Karpas-422 (cell line): Measurements from ENCODE around the gene CNIH3. TPM values are rescaled to one million over a fixed set of nuclear protein-coding genes. Genes with fewer than 3 reads are reported as not detected.

Source experiments
- DNase-seq: peaks from one replicate; pipeline ENCODE4 v3.0.0-alpha.2; 2015
- H2AFZ ChIP-seq: fragments of 200-600 bp; sonication (generic); 2 replicates; pipeline ENCODE4 v1.6.1; 2014; ENCODE audit warnings: antibody characterized with exemption, low read length, mixed read lengths
- H3K27ac ChIP-seq: fragments of 200-600 bp; sonication (generic); 2 replicates; pipeline ENCODE4 v1.5.1; 2014; ENCODE audit warnings: mild to moderate bottlenecking, low read length, moderate library complexity
- H3K27me3 ChIP-seq: fragments of 200-600 bp; sonication (generic); 2 replicates; pipeline ENCODE4 v1.6.1; 2014; ENCODE audit warnings: low read length, mixed read lengths
- H3K36me3 ChIP-seq: fragments of 200-600 bp; sonication (generic); 2 replicates; pipeline ENCODE4 v1.6.1; 2014; ENCODE audit warnings: low read length, mixed read lengths; ENCODE audit not compliant: insufficient read depth
- H3K4me1 ChIP-seq: fragments of 200-600 bp; sonication (generic); 2 replicates; pipeline ENCODE4 v1.6.1; 2014; ENCODE audit warnings: mild to moderate bottlenecking, low read length, mixed read lengths
- H3K4me2 ChIP-seq: fragments of 200-600 bp; sonication (generic); 2 replicates; pipeline ENCODE4 v1.6.1; 2014; ENCODE audit warnings: low read length, low read depth, mild to moderate bottlenecking; ENCODE audit not compliant: poor library complexity, severe bottlenecking
- H3K4me3 ChIP-seq: fragments of 200-600 bp; sonication (generic); 2 replicates; pipeline ENCODE4 v1.5.1; 2014; ENCODE audit warnings: mild to moderate bottlenecking, antibody characterized with exemption, low read length, mixed read lengths
- H3K79me2 ChIP-seq: fragments of 200-600 bp; sonication (generic); 2 replicates; pipeline ENCODE4 v1.6.1; 2014; ENCODE audit warnings: mild to moderate bottlenecking, low read length, mixed read lengths
- H3K9ac ChIP-seq: fragments of 200-600 bp; sonication (generic); 2 replicates; pipeline ENCODE4 v1.6.0; 2014; ENCODE audit warnings: low read length
- H3K9me2 ChIP-seq: fragments of 200-600 bp; sonication (generic), shearing (Covaris generic); replicated peaks from 2 replicates; pipeline ENCODE4 v1.6.0; 2014; ENCODE audit warnings: mild to moderate bottlenecking, low read length, moderate library complexity; ENCODE audit not compliant: insufficient read depth
- H3K9me3 ChIP-seq: fragments of 300-700, 200-600 bp; sonication (generic); 2 replicates; pipeline ENCODE4 v1.6.1; 2014; ENCODE audit warnings: low read length, mixed read lengths
- H4K20me1 ChIP-seq: fragments of 200-600 bp; sonication (generic); 2 replicates; pipeline ENCODE4 v1.6.1; 2014; ENCODE audit warnings: mild to moderate bottlenecking, antibody characterized with exemption, low read length, low read depth; ENCODE audit not compliant: insufficient read depth
- total RNA-seq: library from RNA; depleted of rRNA; stranded (reverse); fragments of >200 nt; shearing (Covaris generic); gene quantifications from 2 replicates; pipeline ENCODE4 v1.2.3, GENCODE V29; 2014; ENCODE audit warnings: low replicate concordance

The CNIH3 gene
- total RNA-seq, 1 experiment from 2014 or later: 4.7 TPM

DNA sequence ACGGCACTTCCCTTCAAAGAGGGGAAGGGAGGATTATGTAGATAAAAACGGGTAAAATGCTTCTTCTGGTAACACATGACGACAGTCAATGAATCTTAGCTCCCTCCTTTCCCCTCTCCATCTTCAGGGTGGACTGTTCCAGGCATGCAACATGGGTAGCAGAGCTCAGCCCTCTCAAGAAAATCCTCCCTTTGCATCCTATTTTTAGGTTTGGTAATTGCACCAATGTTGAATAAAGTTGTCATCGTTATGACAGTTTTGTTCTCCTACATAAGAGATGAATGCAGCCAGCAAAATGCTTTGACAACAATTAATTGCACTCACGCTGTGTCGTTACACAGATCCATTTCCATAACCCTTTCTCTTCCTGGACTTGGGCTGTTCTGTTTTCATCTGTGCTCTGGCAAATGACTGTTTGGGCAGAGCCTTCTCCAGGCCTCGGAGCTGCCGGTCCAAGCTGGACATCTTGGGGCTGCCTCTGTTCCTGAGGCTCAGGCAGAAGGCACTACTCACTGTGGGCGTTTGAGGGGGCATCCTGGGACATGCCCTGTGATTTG, 127.6 kb downstream of the CNIH3 start:
- H2AFZ ChIP-seq: no peak overlapping the region
- H4K20me1 ChIP-seq: no peaks in the 10 kb centered on the region
- no peak overlapping the region for H3K4me2 ChIP-seq
- 0 out of 2 replicates have a peak, but pooled peaks cover 4% of the 10 kb centered on the region for H3K27me3 ChIP-seq
- H3K9ac ChIP-seq: no peak overlapping the region
- DNase-seq: no peak
- H3K4me3 ChIP-seq: no peak overlapping the region
- H3K27ac ChIP-seq: no peak overlapping the region
- H3K36me3 ChIP-seq: no peaks in the 10 kb centered on the region
- H3K79me2 ChIP-seq: no peaks in the 10 kb centered on the region
- no peaks in the 10 kb centered on the region for H3K9me3 ChIP-seq
- no peaks in the 10 kb centered on the region for H3K9me2 ChIP-seq
- H3K4me1 ChIP-seq: no peaks in the 10 kb centered on the region

GRCh38 chr1:224744521-224744920, 128.4 kb downstream of the CNIH3 start:
- Histone ChIP-seq H3K36me3 (no peaks in the 10 kb centered on the region), H3K4me2 (no peak overlapping the region), H3K4me1 (no peaks in the 10 kb centered on the region), H2AFZ (no peak overlapping the region), H3K9ac (no peak overlapping the region), H3K27ac (no peak overlapping the region), H3K9me3 (no peaks in the 10 kb centered on the region), H3K27me3 (0 out of 2 replicates have a peak, but pooled peaks cover 4% of the 10 kb centered on the region), H3K9me2 (no peaks in the 10 kb centered on the region), H3K79me2 (no peaks in the 10 kb centered on the region), H3K4me3 (no peak overlapping the region), H4K20me1 (no peaks in the 10 kb centered on the region)
- no peak for DNase-seq

DNA sequence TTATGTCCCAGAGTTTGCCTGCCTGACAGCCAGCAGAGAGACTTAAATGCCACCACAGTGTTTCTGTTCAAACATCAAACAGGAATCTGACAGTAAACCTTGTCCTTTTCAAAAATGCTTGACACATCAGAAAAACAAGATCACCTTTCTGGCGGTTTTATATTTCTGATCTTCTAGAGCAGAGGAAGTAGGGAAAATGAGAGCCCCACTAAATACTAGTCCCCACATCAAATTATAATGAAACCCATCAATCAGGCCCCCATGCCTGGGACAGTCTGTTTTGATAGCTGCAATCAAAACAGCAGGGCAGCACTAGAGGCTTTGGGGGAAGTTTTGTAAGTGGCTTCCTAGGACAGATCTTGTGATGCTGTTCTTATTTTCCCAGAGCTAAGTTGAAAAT, 129.3 kb downstream of the CNIH3 start:
- Histone ChIP-seq H3K9ac (no peak overlapping the region), H3K4me3 (no peak overlapping the region), H2AFZ (no peak overlapping the region), H3K27ac (no peak overlapping the region), H3K36me3 (no peaks in the 10 kb centered on the region), H3K9me3 (no peaks in the 10 kb centered on the region), H3K4me2 (no peak overlapping the region), H3K4me1 (no peaks in the 10 kb centered on the region), H4K20me1 (no peaks in the 10 kb centered on the region), H3K79me2 (no peaks in the 10 kb centered on the region), H3K27me3 (0 out of 2 replicates have a peak, but pooled peaks cover 4% of the 10 kb centered on the region), H3K9me2 (no peaks in the 10 kb centered on the region)
- DNase-seq: no peak

GRCh38 chr1:224745924-224746323, 129.8 kb downstream of the CNIH3 start:
- Histone ChIP-seq H3K9ac (no peak overlapping the region), H3K4me1 (no peaks in the 10 kb centered on the region), H3K9me3 (no peaks in the 10 kb centered on the region), H3K79me2 (no peaks in the 10 kb centered on the region), H3K36me3 (no peaks in the 10 kb centered on the region), H3K4me3 (no peak overlapping the region), H3K4me2 (no peak overlapping the region), H3K27me3 (0 out of 2 replicates have a peak, but pooled peaks cover 4% of the 10 kb centered on the region), H3K27ac (no peak overlapping the region), H4K20me1 (no peaks in the 10 kb centered on the region), H2AFZ (no peak overlapping the region), H3K9me2 (no peaks in the 10 kb centered on the region)
- DNase-seq: no peak

GRCh38 chr1:224747578-224747977, 131.5 kb downstream of the CNIH3 start:
- DNase-seq: no peak
- Histone ChIP-seq H4K20me1 (no peaks in the 10 kb centered on the region), H3K27me3 (0 out of 2 replicates have a peak, but pooled peaks cover 4% of the 10 kb centered on the region), H3K4me2 (no peak overlapping the region), H3K79me2 (no peaks in the 10 kb centered on the region), H3K9me2 (no peaks in the 10 kb centered on the region), H3K9ac (no peak overlapping the region), H3K36me3 (no peaks in the 10 kb centered on the region), H3K4me1 (no peaks in the 10 kb centered on the region), H3K27ac (no peak overlapping the region), H3K4me3 (no peak overlapping the region), H3K9me3 (no peaks in the 10 kb centered on the region), H2AFZ (no peak overlapping the region)

DNA sequence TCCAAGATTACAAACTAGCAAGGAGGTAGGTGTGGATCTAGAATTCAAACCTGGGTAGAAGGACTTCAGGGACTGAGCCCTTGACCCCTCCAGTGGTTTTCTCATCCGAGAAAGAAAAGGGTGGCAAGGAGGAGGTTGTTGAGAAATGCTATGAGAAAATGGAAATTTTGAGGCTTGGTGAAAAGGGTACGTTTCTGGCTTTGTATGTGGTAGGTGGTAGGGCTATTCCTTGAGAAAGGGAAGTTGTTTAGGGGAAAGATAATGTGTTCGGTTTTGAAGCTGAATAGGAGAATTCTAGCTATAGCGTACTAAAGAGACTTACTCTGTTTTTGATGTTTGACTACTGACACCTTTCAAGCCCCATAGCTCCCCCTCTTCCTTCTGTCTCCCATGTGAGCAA, 133.8 kb downstream of the CNIH3 start:
- Histone ChIP-seq H3K9me2 (no peaks in the 10 kb centered on the region), H3K27ac (no peak overlapping the region), H3K79me2 (no peaks in the 10 kb centered on the region), H3K9ac (no peak overlapping the region), H3K27me3 (0 out of 2 replicates have a peak, but pooled peaks cover 4% of the 10 kb centered on the region), H3K36me3 (no peaks in the 10 kb centered on the region), H3K4me1 (no peaks in the 10 kb centered on the region), H3K4me3 (no peak overlapping the region), H3K4me2 (no peak overlapping the region), H4K20me1 (no peaks in the 10 kb centered on the region), H3K9me3 (no peaks in the 10 kb centered on the region), H2AFZ (no peak overlapping the region)
- no peak for DNase-seq

GRCh38 chr1:224751624-224752311, 135.7 kb downstream of the CNIH3 start:
- Histone ChIP-seq H3K27ac (no peak overlapping the region), H2AFZ (no peak overlapping the region), H3K9ac (no peak overlapping the region), H3K4me3 (no peak overlapping the region), H3K27me3 (0 out of 2 replicates have a peak, but pooled peaks cover 4% of the 10 kb centered on the region), H3K4me1 (no peaks in the 10 kb centered on the region), H3K36me3 (no peaks in the 10 kb centered on the region), H3K9me3 (no peaks in the 10 kb centered on the region), H3K9me2 (no peaks in the 10 kb centered on the region), H3K4me2 (no peak overlapping the region), H3K79me2 (no peaks in the 10 kb centered on the region), H4K20me1 (no peaks in the 10 kb centered on the region)
- no peak for DNase-seq

DNA sequence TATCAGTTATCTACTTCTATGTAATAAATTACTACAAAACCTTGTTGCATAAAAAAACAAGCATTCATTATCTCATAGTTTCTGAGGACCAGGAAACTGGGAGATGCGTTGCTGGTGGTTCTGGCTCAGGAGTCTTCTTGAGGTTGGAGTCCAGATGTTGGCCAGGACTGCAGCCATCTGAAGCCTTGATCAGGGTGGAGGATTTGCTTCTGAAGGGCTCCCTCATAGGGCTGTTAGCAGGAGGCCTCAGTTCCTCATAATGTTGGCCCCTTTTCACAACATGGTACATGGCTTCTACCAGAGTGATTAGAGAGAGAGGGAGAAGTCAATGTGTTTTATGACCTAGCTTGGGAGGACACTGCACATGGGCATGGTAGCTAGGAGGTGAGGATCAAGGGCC, 137.4 kb downstream of the CNIH3 start:
- H3K4me3 ChIP-seq: no peak overlapping the region
- no peak overlapping the region for H3K9ac ChIP-seq
- H3K27ac ChIP-seq: no peak overlapping the region
- DNase-seq: no peak
- H3K36me3 ChIP-seq: no peaks in the 10 kb centered on the region
- H3K79me2 ChIP-seq: no peaks in the 10 kb centered on the region
- H3K4me1 ChIP-seq: no peaks in the 10 kb centered on the region
- no peaks in the 10 kb centered on the region for H3K9me2 ChIP-seq
- no peaks in the 10 kb centered on the region for H4K20me1 ChIP-seq
- no peaks in the 10 kb centered on the region for H3K9me3 ChIP-seq
- no peaks in the 10 kb centered on the region for H3K27me3 ChIP-seq
- H2AFZ ChIP-seq: no peak overlapping the region
- no peak overlapping the region for H3K4me2 ChIP-seq
